Right atrium auricular region (tissue), 2 donors: ENCODE results near the gene ULK3. TPM values are rescaled to one million over a fixed set of nuclear protein-coding genes. Genes with fewer than 3 reads are reported as not detected.

ENCODE experiments used
- DNase-seq: peaks from one replicate; pipeline ENCODE4 v3.0.0-alpha.2; 2019; ENCODE audit warnings: low spot score
- H3K27ac ChIP-seq, 2 donors: fragments of 200-600 bp; sonication (generic); 1 replicate in 1 of 2; 2 replicates in 1 of 2; pipeline ENCODE4 v1.5.1; 2016 to 2019
- H3K27me3 ChIP-seq, 2 donors: fragments of 200-600 bp; sonication (generic); one replicate each; pipeline versions ENCODE4 v1.5.1 to v1.6.0; 2017 to 2019
- H3K36me3 ChIP-seq: fragments of 200-600 bp; sonication (generic); one replicate; pipeline ENCODE4 v1.5.1; 2016
- H3K4me1 ChIP-seq, 2 donors: fragments of 200-600 bp; sonication (generic); one replicate each; pipeline versions ENCODE4 v1.5.1 to v1.6.0; 2017 to 2019
- H3K4me3 ChIP-seq, 2 donors: fragments of 200-600 bp; sonication (generic); 1 replicate in 1 of 2; 2 replicates in 1 of 2; pipeline ENCODE4 v1.5.1; 2017 to 2019; ENCODE audit warnings: mild to moderate bottlenecking in 1 of 2, moderate library complexity in 1 of 2
- H3K9me3 ChIP-seq, 2 donors: fragments of 200-600 bp; sonication (generic); one replicate each; pipeline ENCODE4 v1.5.1; 2019
- total RNA-seq, 2 donors: library from RNA; depleted of rRNA; stranded (reverse); fragments of >200 nt; gene quantifications; one replicate each; pipeline ENCODE4 v1.1.0, GENCODE V29; 2016
- TF ChIP-seq, protein P1 (sequence below), 2 donors: fragments of 200-600 bp; sonication (generic); IDR thresholded peaks; one replicate each; pipeline ENCODE4 v1.5.1; 2019; ENCODE audit warnings: antibody characterized with exemption in 2 of 2

The ULK3 gene
- total RNA-seq, 2 donors from 2014 or later = 38.1 to 42.9 TPM

DNA sequence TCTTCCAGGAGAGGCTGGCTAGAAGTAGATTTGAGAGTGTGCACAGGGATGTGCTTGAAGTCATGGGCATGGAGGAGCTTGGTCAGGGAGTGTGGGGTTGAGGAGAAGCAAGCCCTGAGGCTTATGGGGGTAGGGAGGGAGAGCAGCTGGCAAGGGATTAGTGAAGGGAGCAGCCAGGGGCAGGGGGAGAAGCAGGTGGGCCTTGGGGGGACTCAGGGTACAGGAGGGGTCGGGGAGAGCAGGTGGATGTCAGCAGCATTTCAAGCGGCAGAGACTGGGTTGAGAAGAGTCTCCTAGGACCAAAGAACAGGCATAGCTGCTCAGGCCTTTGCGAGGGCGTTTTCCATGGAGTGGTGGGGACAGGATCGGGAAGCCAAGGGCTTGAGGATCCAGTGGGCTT lies 33.7 kb downstream of the ULK3 start:
- TF ChIP-seq, protein P1, sequence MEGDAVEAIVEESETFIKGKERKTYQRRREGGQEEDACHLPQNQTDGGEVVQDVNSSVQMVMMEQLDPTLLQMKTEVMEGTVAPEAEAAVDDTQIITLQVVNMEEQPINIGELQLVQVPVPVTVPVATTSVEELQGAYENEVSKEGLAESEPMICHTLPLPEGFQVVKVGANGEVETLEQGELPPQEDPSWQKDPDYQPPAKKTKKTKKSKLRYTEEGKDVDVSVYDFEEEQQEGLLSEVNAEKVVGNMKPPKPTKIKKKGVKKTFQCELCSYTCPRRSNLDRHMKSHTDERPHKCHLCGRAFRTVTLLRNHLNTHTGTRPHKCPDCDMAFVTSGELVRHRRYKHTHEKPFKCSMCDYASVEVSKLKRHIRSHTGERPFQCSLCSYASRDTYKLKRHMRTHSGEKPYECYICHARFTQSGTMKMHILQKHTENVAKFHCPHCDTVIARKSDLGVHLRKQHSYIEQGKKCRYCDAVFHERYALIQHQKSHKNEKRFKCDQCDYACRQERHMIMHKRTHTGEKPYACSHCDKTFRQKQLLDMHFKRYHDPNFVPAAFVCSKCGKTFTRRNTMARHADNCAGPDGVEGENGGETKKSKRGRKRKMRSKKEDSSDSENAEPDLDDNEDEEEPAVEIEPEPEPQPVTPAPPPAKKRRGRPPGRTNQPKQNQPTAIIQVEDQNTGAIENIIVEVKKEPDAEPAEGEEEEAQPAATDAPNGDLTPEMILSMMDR (IDR thresholded peaks at IDR 0.05) = no peak
- Histone ChIP-seq H3K27ac (no peak overlapping the region), H3K4me3 (no peak overlapping the region), H3K4me1 (peaks cover 0 to 10% of the 10 kb centered on the region in 2 donors), H3K36me3 (no peaks in the 10 kb centered on the region), H3K27me3 (no peaks in the 10 kb centered on the region), H3K9me3 (no peaks in the 10 kb centered on the region)
- DNase-seq = no peak

DNA sequence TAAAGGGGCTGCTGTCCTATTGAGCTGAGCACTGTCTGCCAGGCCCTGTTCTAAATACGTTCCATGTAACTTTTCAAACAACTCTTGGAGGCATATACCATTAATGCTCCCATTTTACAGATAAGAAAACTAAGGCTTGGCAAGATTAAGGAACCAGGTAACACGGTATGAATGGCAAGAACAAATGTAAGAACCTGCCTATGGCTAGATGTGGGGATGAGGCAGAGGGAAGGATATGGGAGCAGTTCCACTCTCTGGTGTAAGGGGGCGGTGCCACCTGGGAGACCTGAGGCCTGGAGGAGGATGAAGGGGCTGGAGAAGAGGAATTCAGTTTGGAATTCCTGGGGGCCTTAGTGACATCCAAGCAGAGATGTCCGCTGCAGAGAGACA lies 34.1 kb downstream of the ULK3 start:
- DNase-seq = no peak
- H3K9me3 ChIP-seq = no peaks in the 10 kb centered on the region

DNA sequence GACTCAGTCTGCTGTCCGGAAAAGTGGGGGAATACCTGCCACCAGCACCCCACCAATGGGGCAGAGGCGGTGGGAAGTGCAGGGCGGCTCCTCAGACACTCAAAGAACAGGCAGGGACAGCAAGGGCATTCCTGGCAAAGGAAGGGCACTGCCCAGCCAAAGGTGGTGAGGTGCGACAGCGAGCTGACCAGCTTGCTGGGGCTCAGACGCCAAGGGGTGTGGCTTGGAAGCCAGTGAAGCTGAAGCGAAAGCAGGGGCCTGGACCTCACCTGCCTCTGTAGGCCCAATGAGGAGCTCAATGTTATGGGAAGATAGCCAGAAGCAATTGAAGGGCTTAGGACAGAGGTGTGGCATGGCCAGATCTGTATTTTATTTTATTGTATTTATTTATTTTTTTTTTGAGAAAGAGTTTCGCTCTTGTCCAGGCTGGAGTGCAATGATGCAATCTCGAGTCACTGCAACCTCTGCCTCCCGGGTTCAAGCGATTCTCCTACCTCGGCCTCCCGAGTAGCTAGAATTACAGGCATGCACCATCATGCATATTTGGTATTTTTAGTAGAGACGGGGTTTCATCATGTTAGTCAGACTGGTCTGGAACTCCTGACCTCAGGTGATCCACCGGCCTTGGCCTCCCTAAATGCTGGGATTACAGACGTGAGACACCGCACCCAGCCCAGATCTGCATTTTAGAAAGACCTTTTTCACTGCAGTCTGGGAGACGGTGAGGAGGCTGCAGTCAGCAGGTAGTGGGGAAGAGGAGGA lies 34.7 kb downstream of the ULK3 start:
- Histone ChIP-seq H3K4me1 (peaks cover 0 to 10% of the 10 kb centered on the region in 2 donors), H3K27ac (peak overlapping the region; percentile 19 to 50), H3K9me3 (no peaks in the 10 kb centered on the region), H3K36me3 (no peaks in the 10 kb centered on the region), H3K27me3 (no peaks in the 10 kb centered on the region), H3K4me3 (no peak overlapping the region)
- TF ChIP-seq, protein P1 (IDR thresholded peaks at IDR 0.05) = no peak
- DNase-seq = no peak

More for the DNA sequence above, 34.1 kb downstream of the ULK3 start:
- H3K4me3 ChIP-seq = no peak overlapping the region
- H3K27ac ChIP-seq = peak overlapping the region in 1 of 2 donors; percentile 18
- no peaks in the 10 kb centered on the region for H3K27me3 ChIP-seq
- TF ChIP-seq, protein P1 (IDR thresholded peaks at IDR 0.05) = no peak
- no peaks in the 10 kb centered on the region for H3K36me3 ChIP-seq
- peaks cover 0 to 10% of the 10 kb centered on the region in 2 donors for H3K4me1 ChIP-seq

DNA sequence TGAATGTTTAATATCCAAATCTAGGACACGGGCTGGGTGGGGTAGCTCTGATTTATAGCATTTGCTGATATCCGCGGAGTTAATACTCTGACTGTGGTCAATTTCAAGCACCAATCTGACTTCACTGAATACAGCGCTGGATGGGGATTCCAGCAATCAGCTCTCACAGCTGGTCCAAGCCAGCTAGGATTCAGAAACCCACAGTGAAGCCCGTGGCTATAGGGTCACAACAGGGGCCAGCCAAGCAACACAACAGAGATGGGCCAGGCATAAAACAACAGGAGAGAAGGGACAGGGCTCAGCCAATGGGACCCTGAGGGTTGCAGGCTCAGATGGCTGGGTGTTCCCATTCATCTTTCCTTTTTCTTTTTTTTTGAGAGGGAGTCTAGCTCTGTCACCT lies 35.7 kb downstream of the ULK3 start:
- peaks cover 0 to 10% of the 10 kb centered on the region in 2 donors for H3K4me1 ChIP-seq

DNA sequence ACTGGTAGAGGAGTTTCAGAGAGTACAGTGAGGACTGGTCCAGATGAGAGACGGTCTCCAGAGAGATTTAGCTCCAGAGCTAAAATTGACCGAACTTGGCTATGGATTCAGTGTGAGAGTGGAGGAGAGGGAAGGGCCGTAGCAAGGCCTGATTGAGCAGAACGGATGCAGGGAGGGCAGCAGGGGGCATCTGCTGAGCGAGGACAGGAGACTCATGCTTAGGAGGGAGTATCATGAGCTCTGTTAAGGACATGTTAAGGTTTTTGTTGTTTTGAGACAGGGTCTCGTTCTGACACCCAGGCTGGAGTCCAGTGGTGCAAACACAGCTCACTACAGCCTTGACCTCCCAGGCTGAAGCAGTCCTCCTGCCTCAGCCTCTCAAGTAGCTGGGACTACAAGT lies 38.0 kb downstream of the ULK3 start:
- H3K9me3 ChIP-seq = no peaks in the 10 kb centered on the region
- TF ChIP-seq, protein P1 (IDR thresholded peaks at IDR 0.05) = no peak
- H3K27ac ChIP-seq = peak overlapping the region; percentile 34 to 48
- no peak for DNase-seq
- H3K4me3 ChIP-seq = no peak overlapping the region
- H3K36me3 ChIP-seq = peaks cover 27% of the 10 kb centered on the region
- H3K27me3 ChIP-seq = no peaks in the 10 kb centered on the region
- H3K4me1 ChIP-seq = peaks cover 0 to 20% of the 10 kb centered on the region in 2 donors

More for the DNA sequence above, 35.7 kb downstream of the ULK3 start:
- TF ChIP-seq, protein P1 (IDR thresholded peaks at IDR 0.05) = no peak
- H3K27ac ChIP-seq = peak overlapping the region; percentile 19 to 50
- H3K27me3 ChIP-seq = no peaks in the 10 kb centered on the region
- DNase-seq = no peak
- H3K4me3 ChIP-seq = no peak overlapping the region
- H3K9me3 ChIP-seq = no peaks in the 10 kb centered on the region
- peaks cover 9% of the 10 kb centered on the region for H3K36me3 ChIP-seq
